Lung (tissue), 12 donors: ENCODE data around the gene TTC9B. TPM values are rescaled to one million over a fixed set of nuclear protein-coding genes. Genes with fewer than 3 reads are reported as not detected.

Source experiments
- ATAC-seq: fragments of 200-7000 bp; cut with Tn5 transposase; one replicate; pipeline ENCODE4 v1.9.1; 2020; ENCODE audit warnings: moderate number of reproducible peaks; ENCODE audit not compliant: insufficient read depth, low FRiP score
- DNase-seq, 3 donors: peaks; one replicate each; pipeline ENCODE4 v3.0.0-alpha.2; 2013 to 2017
- H3K27ac ChIP-seq, 2 donors: one replicate each; pipeline ENCODE4 v1.5.1; 2013; ENCODE audit warnings: mild to moderate bottlenecking in 2 of 2, moderate library complexity in 2 of 2, control low read depth in 1 of 2, inconsistent platforms in 1 of 2, low read depth in 1 of 2, low read length in 1 of 2
- H3K27me3 ChIP-seq, 3 donors: one replicate each; pipeline ENCODE4 v1.5.1; 2013; ENCODE audit warnings: low read length in 2 of 3; ENCODE audit not compliant: control insufficient read depth in 3 of 3, insufficient read depth in 3 of 3
- H3K36me3 ChIP-seq, 4 donors: one replicate each; pipeline ENCODE4 v1.5.1; 2013; ENCODE audit warnings: low read length in 4 of 4, mild to moderate bottlenecking in 1 of 4, moderate library complexity in 1 of 4; ENCODE audit not compliant: control insufficient read depth in 4 of 4, insufficient read depth in 4 of 4
- H3K4me1 ChIP-seq, 5 donors: one replicate each; pipeline ENCODE4 v1.5.1; 2013; ENCODE audit warnings: low read length in 5 of 5, mild to moderate bottlenecking in 2 of 5, moderate library complexity in 1 of 5; ENCODE audit not compliant: control insufficient read depth in 5 of 5, insufficient read depth in 5 of 5
- H3K4me3 ChIP-seq: one replicate; pipeline ENCODE4 v1.5.1; 2013; ENCODE audit warnings: mild to moderate bottlenecking, control low read depth, moderate library complexity
- H3K9ac ChIP-seq, 2 donors: one replicate each; pipeline ENCODE4 v1.5.1; 2013; ENCODE audit warnings: low read length in 2 of 2, control low read depth in 1 of 2; ENCODE audit not compliant: insufficient read depth in 1 of 2
- H3K9me3 ChIP-seq, 4 donors: one replicate each; pipeline ENCODE4 v1.5.1; 2013; ENCODE audit warnings: low read length in 3 of 4, mild to moderate bottlenecking in 1 of 4, moderate library complexity in 1 of 4; ENCODE audit not compliant: control insufficient read depth in 4 of 4, insufficient read depth in 3 of 4
- CTCF ChIP-seq: IDR thresholded peaks from 2 replicates; pipeline ENCODE4 v1.5.1; 2012; ENCODE audit warnings: mild to moderate bottlenecking; ENCODE audit errors: control extremely low read depth, extremely low read depth
- WGBS, 2 donors: extraction: QIAGEN DNeasy Blood & Tissue Kit; methylation state at CpG; one replicate each; pipeline ENCODE4 v1.1.7; 2013; 5-methylcytosine and 5-hydroxymethylcytosine counted together
- polyA plus RNA-seq, 2 donors: library from polyadenylated mRNA; stranded (reverse); fragments of 200-250 nt; gene quantifications; one replicate each; pipeline ENCODE4 v1.2.1, GENCODE V29; 2013
- total RNA-seq, 2 donors: library from RNA; depleted of rRNA in 1 of 2; stranded (reverse); fragments of >200 nt in 1 of 2; gene quantifications; one replicate each; pipeline ENCODE4 v1.2.1, GENCODE V29; 2014 to 2021
- donor health status: control.
- donor health status: control.
- donor health status: Bipolar disorder and iron deficiency.
- donor health status: healthy.
- donor health status: DM: yes; HTN: yes; CAD: no.

TTC9B gene
- total and polyA plus RNA-seq, 4 donors, result not detected

GRCh38 chr19:40217027-40217810 is 965 bp downstream of the TTC9B start:
- ATAC-seq, result no peak

GRCh38 chr19:40216777-40217026 is 1.5 kb downstream of the TTC9B start:
- no peaks in the 10 kb centered on the region for H3K9me3 ChIP-seq
- H3K36me3 ChIP-seq, result peaks cover 0 to 5% (median 0%) of the 10 kb centered on the region in 4 donors
- peaks cover 0 to 10% (median 0%) of the 10 kb centered on the region in 5 donors for H3K4me1 ChIP-seq
- no peak overlapping the region for H3K4me3 ChIP-seq
- no peak for TF ChIP-seq CTCF
- H3K9ac ChIP-seq, result no peak overlapping the region
- DNase-seq (no peak), ATAC-seq (no peak)
- WGBS, 2 donors, result 21 to 30% methylated on average over 9 of the region's 9 CpGs
- no peak overlapping the region for H3K27ac ChIP-seq
- H3K27me3 ChIP-seq, result peaks cover 6 to 38% (median 25%) of the 10 kb centered on the region in 3 donors

More at GRCh38 chr19:40217027-40217810, 965 bp downstream of the TTC9B start:
- 9 to 12% methylated on average over 50 to 54 of the region's 54 CpGs for WGBS, 2 donors
- Histone ChIP-seq H3K27me3 (peaks cover 6 to 38% (median 25%) of the 10 kb centered on the region in 3 donors), H3K9ac (no peak overlapping the region), H3K36me3 (peaks cover 0 to 5% (median 0%) of the 10 kb centered on the region in 4 donors), H3K27ac (no peak overlapping the region), H3K9me3 (no peaks in the 10 kb centered on the region), H3K4me1 (peaks cover 0 to 10% (median 0%) of the 10 kb centered on the region in 5 donors), H3K4me3 (no peak overlapping the region)
- DNase-seq, result no peak
- TF ChIP-seq CTCF, result no peak

- no peaks in the 10 kb centered on the region for H3K9me3 ChIP-seq
- H3K27me3 ChIP-seq, result peaks cover 6 to 37% (median 25%) of the 10 kb centered on the region in 3 donors
- no peak overlapping the region for H3K27ac ChIP-seq
- H3K36me3 ChIP-seq, result peaks cover 0 to 8% (median 0%) of the 10 kb centered on the region in 4 donors
- ATAC-seq (no peak), DNase-seq (no peak)
- peaks cover 0 to 10% (median 0%) of the 10 kb centered on the region in 5 donors for H3K4me1 ChIP-seq
- H3K4me3 ChIP-seq, result no peak overlapping the region
- TF ChIP-seq CTCF, result no peak
- WGBS, 2 donors, result 41 to 51% methylated on average over 23 of the region's 23 CpGs
- H3K9ac ChIP-seq, result no peak overlapping the region
These were observed 2.0 kb downstream of the TTC9B start for GRCh38 chr19:40216013-40216776.
